HG03135 (cell line): ENCODE measurements around the gene MRGPRF.
"Not testable (repeated sequence)": the region's sequence is repeated elsewhere in the genome, so short reads cannot be mapped to it uniquely, and the experiment has no call there.

Experiments used
- ATAC-seq: cut with Tn5 transposase; IDR thresholded peaks from one replicate; pipeline ENCODE4 v1.9.1; 2021; ENCODE audit warnings: mild to moderate bottlenecking, moderate library complexity; ENCODE audit not compliant: unreplicated experiment

The MRGPRF gene

GRCh38 chr11:69004411-69005182, 8.4 kb downstream of the MRGPRF start:
- ATAC-seq = no peak

- no peak for ATAC-seq
Observed at GRCh38 chr11:69003866-69004367, 9.1 kb downstream of the MRGPRF start.

GRCh38 chr11:69003301-69003865, 9.7 kb downstream of the MRGPRF start:
- ATAC-seq = no peak

GRCh38 chr11:69002570-69003231, 10.3 kb downstream of the MRGPRF start:
- ATAC-seq = no peak

DNA sequence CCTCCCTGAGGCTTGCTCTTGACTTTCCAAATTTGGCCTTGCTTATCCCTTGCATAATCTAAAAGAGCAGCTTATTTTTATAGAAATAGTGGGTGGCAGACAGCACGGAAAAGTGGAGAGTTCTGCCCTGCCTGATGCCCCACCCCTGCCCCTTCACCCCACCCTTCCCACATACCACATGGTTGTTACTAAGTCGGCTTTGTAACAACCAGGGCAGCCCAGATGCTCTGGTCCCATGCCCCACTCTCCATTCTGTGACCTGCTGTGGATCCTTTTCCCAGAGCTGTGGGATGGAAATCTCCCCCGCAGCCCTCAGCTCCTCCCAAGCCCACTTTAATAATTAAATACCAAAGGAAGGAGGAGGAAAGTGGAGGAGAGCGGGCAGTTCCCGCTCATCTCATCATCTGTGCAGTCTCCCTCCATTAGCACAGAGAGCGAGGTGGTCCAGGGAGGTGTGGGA, 10.9 kb downstream of the MRGPRF start:
- ATAC-seq = no peak

DNA sequence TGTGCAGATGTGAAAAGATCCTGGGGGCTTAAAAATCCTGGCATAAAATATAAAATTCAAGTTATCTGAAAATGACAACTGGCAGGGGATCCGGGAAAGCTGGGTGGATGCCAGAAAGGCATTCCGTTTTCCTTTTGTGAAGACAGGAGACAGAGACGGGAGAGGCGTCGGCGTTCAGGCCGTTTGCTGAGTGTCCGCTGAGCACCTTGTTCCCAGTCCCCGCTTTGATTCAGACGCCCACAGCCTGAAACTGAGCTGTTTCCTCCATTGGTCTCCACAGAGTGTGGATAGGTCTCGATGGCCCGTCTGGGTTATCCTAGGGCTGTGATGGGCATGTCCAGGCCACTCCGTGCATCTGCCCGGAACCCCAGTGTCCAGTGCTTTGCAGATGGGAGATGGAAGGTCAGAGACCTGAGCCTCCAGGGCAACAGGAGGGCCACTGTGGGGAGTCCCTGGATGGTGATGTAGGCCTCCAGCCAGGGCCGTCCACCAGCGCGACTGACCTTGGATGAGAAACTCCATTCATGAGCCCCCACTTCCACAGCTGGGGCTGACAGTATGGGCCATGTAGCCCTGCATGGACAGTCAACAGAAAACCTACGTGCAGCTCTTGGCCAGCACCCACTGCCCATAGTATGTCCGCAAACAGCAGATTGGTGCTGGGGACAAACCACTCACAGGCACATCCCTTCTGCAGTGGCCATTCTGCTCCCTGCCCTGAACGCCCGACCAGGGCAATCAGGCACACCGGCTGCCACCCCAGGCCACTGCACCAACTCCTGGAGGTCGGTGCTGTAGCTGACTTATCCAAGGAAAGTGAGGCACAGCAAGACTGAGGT, 11.6 kb downstream of the MRGPRF start:
- no peak for ATAC-seq

- no peak for ATAC-seq
Observed at GRCh38 chr11:69000831-69001242, 12.2 kb downstream of the MRGPRF start.

GRCh38 chr11:69000391-69000790, 12.7 kb downstream of the MRGPRF start:
- ATAC-seq = no peak

DNA sequence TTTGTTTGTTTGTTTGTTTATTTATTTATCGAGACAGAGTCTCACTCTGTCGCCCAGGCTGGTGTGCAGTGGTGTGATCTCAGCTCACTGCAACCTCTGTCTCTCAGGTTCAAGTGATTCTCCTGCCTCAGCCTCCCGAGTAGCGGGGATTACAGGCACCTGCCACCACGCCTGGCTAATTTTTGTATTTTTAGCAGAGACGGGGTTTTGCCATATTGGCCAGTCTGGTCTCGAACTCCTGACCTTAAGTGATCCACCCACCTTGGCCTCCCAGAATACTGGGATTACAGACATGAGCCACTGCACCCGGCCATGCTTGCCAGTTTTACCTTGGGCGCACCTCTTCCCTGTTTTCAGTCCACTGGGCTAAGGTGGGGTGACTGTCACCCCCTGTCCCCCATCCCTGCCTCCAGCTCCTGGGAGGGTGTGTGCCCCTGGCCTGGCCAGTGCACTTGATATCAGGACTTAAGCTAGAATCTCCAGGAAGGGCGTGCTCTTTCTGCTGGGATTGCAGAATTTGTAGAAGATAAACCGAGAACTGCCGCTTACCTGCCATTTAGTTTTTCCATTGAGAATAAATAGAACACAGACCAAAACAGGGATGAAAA, 13.2 kb downstream of the MRGPRF start:
- not testable (repeated sequence) for ATAC-seq

- no peak for ATAC-seq
Observed at GRCh38 chr11:68999093-68999747, 13.8 kb downstream of the MRGPRF start.

DNA sequence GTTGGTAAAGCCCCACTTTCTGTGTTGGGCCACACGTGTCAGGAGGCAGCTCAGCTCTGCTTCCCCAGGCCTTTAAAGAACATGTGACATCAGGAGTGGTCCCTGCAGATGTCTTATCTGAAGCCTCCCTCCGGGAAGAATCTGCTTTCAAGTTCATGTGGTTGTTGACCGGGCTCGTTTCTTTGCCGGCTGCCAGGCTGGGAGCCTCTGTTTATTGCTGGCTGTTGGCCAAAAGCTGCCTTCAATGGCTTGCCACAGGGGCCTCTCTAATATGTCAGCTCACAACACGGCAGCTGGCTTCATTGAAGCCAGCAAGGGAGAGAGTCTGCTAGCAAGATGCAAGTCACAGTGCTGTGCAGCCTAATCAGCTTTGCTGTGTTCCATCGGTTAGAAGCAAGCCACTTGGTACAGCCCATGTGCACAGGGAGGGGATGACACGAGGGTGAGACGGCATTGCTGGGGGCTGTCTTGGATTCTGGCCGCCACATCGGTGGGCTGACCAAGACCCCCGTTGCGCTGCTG, 14.6 kb downstream of the MRGPRF start:
- no peak for ATAC-seq

DNA sequence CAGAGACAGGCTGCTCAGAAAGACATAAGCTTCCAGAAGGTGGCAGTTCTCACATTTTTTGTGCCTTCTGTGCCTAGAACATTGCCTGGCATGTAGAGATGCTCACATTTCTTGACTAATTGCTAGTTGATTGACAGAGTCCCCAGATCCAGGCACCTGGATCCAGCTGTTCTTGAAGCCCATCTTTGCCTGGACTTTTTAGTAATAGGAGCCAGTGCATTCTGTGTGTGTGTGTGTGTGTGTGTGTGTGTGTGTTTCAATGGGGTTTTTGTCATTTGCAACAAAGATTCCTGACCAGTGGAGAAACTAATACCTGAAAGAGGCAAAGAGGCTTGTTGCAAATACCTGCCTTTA, 15.1 kb downstream of the MRGPRF start:
- no peak for ATAC-seq

DNA sequence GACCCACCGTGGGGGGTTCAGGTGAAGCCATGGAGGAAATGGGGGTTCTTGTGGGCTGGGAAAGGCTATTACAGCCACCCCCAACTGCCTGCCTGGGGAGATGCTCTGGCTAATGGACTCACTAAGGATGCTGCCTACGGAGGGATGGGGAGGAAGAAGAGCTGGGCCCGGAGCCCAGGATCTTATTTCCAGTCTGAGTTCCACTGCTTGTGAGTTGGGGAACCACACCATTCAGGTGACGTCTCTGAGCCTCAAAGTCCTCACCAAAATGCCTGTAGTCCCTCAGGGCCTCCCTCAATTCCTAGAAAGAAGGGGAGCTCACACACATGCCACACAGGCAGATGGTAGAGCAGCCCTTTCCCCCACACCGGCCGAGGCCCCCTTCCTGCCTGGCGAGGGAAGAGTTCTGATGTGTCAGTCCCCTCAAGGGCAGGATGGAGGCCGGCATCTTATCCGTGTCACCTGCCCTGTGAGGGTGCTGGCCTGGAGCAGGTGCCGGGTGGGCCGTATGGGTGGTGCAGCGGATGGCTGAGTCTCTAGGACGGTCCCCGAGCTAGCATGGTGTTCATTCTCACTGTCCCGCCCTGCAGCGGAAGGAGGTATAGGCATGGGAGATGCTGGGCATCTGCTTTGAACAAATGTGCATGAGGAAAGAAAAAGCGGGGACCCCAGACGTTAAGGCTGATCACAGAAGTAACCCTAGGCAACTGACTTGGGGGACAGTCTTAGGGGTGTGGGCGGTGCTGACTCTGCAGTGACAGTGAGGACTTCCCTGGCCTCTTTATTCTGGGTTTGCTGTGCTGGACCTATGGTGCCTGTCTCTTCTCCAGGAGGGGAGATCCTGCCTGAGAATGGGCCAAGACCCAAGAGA, 15.7 kb downstream of the MRGPRF start:
- no peak for ATAC-seq

DNA sequence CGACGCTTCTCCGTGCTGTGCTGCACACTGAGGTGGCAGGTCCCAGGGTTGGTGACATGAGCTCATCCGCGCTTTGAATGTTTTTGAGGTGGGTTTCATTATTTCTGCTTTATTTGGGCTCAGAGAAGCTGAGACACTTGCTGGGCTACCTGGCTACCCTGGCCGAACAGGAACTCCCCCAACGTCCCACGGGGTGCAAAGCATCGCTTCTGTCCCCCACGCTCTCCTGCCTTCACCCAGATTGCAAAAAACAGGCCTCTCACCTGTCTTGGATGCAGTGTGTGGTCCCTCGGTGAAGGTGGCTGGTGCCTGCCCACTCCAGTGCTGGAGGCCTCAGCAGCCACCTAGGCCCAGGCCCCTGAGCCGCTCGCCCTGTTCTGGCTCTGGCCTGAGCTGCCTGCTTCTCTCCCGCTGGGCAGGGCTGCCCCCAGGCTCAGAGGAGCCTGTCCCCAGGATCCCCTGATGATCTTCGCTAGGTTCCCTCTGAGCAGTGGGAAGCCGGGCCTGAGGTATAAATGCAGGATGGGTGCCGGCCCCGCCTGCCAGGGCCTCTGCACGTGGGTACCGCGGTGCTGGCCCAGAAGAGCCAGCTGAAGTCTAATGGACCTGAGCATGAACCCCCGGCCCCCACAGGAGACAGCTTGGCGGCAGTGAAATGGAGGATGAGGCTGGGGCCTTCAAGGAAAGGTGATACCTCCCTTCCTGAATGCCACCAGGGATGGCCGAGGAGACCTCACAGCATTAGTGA, 16.5 kb downstream of the MRGPRF start:
- ATAC-seq = no peak

GRCh38 chr11:68994894-68995285, 18.2 kb downstream of the MRGPRF start:
- no peak for ATAC-seq

DNA sequence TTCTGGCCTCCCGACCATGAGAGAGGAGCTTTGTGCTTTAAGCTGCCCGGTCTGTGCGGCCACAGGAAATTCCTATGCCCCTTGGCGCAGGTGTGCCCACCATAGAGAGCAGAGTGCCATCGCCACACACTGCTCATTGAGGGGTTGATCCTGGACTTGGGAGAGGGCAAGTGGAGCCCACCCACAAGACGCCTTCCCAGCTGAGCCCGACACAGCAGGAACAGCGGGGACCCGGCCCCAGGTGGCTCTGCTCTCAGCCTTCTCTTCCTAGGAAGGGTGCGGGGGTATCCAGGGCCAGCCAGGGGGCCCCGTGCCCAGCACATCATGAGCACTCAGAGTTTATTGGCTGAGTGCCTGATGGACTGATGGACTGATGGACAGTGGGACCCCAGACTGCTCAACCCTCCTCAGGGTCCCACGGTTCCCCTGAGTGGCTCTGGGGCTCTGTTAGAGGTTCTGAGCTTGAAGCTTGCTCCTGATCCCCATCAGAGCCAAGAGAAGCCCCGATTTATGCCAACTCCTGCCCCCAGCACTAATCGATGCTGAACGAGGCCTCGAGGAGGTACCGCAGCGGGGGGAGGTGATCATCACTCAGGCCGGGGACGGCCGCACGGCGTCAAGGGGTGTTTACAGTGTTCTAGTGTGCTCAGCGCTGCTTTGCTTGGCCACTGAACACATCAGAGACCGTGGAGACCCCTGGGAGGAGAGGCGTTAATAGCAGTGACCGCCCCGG, 18.7 kb downstream of the MRGPRF start:
- no peak for ATAC-seq

DNA sequence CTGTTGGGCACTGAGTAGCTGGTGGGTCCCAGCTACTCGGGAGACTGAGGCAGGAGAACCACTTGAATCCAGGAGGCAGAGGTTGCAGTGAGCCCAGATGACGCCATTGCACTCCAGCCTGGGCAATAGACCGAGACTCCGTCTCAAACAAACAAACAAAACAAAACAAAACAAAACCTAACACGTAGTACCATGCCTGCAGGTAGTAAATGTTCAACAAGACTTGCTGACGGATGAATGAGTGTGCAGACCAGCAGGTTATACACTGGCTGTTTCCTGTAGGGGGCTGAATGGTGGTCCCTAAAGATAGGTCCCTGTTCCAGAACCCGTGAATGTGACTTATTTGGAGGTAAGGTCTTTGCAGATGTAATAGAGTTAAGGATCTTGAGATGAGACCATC, 19.5 kb downstream of the MRGPRF start:
- ATAC-seq = no peak
